Heart right ventricle (tissue), 16 donors: ENCODE measurements around the gene TRERF1. TPM values are rescaled to one million over a fixed set of nuclear protein-coding genes. Genes with fewer than 3 reads are reported as not detected.
"Not testable (repeated sequence)": the region's sequence is repeated elsewhere in the genome, so short reads cannot be mapped to it uniquely, and the experiment has no call there.

Experiments used
- ATAC-seq, 8 donors: fragments of 200-7000 bp; cut with Tn5 transposase; one replicate each; pipeline ENCODE4 v1.9.1; 2020; ENCODE audit warnings: mild to moderate bottlenecking in 8 of 8, moderate library complexity in 8 of 8, moderate number of reproducible peaks in 1 of 8
- DNase-seq, 2 donors: peaks; one replicate each; pipeline ENCODE4 v3.0.0-alpha.2; 2020
- H3K27ac ChIP-seq, 10 donors: fragments of 200-600 bp; sonication (generic) in 2 of 10; one replicate each; pipeline versions ENCODE4 v1.5.0 to v1.8.0; 2020 to 2022; ENCODE audit warnings: mild to moderate bottlenecking in 3 of 10
- H3K27me3 ChIP-seq, 7 donors: fragments of 200-600 bp; one replicate each; pipeline ENCODE4 v1.8.0; 2021 to 2022; ENCODE audit warnings: mild to moderate bottlenecking in 2 of 7
- H3K36me3 ChIP-seq, 9 donors: fragments of 200-600 bp; sonication (generic) in 1 of 9; one replicate each; pipeline versions ENCODE4 v1.5.0 to v1.8.0; 2020 to 2022; ENCODE audit warnings: mild to moderate bottlenecking in 2 of 9
- H3K4me1 ChIP-seq, 9 donors: fragments of 200-600 bp; sonication (generic) in 1 of 9; one replicate each; pipeline versions ENCODE4 v1.5.0 to v1.8.0; 2020 to 2022; ENCODE audit warnings: mild to moderate bottlenecking in 4 of 9
- H3K4me3 ChIP-seq, 10 donors: fragments of 200-600 bp; sonication (generic) in 2 of 10; one replicate each; pipeline versions ENCODE4 v1.5.0 to v1.8.0; 2020 to 2022; ENCODE audit warnings: mild to moderate bottlenecking in 7 of 10, moderate library complexity in 2 of 10
- H3K9me3 ChIP-seq, 11 donors: fragments of 200-600 bp in 10 of 11; sonication (generic) in 2 of 11; one replicate each; pipeline versions ENCODE4 v1.5.0 to v1.8.0; 2013 to 2022; ENCODE audit warnings: mild to moderate bottlenecking in 2 of 11, control low read depth in 1 of 11, moderate library complexity in 1 of 11
- WGBS, 2 donors: extraction: QIAGEN DNeasy Blood & Tissue Kit; methylation state at CpG; one replicate each; pipeline ENCODE4 v1.1.7; 2013; ENCODE audit warnings: inconsistent platforms in 1 of 2; 5-methylcytosine and 5-hydroxymethylcytosine counted together
- intact Hi-C, 10 donors: fragments of 100-400 bp; cut with DNase I; formaldehyde crosslinking; loops; one replicate each; pipeline versions ENCODE4 v1.11.1 to v1.14.2; 2022
- polyA plus RNA-seq, 2 donors: library from polyadenylated mRNA; stranded (reverse); fragments of 200-250 nt; gene quantifications; one replicate each; pipeline ENCODE4 v1.2.3, GENCODE V29; 2013
- total RNA-seq, 10 donors: library from RNA; stranded (reverse); fragmentation: NEBNext Ultra II Directional in 3 of 10; extraction: Animal tissue kit (Norgen Biotek cat#: 25700) in 3 of 10; gene quantifications; one replicate each; pipeline versions ENCODE4 v1.2.1 to v1.2.4, GENCODE V29; 2021 to 2023
- TF ChIP-seq, protein P1 (sequence below), 9 donors: fragments of 200-600 bp; sonication (generic) in 2 of 9; IDR thresholded peaks; one replicate each; pipeline versions ENCODE4 v1.5.0 to v1.8.0; 2021 to 2022; ENCODE audit warnings: antibody characterized with exemption in 9 of 9, mild to moderate bottlenecking in 5 of 9, moderate library complexity in 1 of 9
- donor health status: Arrhythmogenic right ventricular cardiomyopathy.
- donor health status: ischemic (EF 13 %, LVEDD 7.1; RV severe dilation, severe dysfunction).
- donor health status: healthy with polysubstance abuse.
- donor health status: DM: no; HTN: yes; CAD: no.
- donor health status: DM: no; HTN: no; CAD: no.
- donor health status: ischemic (EF 25% LVEDD 6.9; RV normal size, moderate dysfunction).
- donor health status: ischemic (EF 25% LVEDD 5.7; RV mildly dilated, moderate dysfunction).
- donor health status: healthy.
- donor health status: DM: yes; HTN: yes; CAD: no.
- donor health status: Ischemic cardiomyopathy.
- donor health status: ischemic (EF 35%, LVEDD 5.7; RV mildly dilated, moderate dysfunction).
- donor health status: nonischemic (EF 11% LVEDD 7.7; RV severe dilation, severe dysfunction).
- donor health status: DM: yes; HTN: yes; CAD: no.
- donor health status: PGD.
- donor health status: ischemic (EF 29% LVEDD 5.4; RV normal size, mild dysfunction).
- donor health status: nonischemic (EF 23%, LVEDD 6.1; RV moderate dilation, normal function).

The TRERF1 gene
- total and polyA plus RNA-seq, 12 donors = 0.75 to 2.8 (median 1.6) TPM

GRCh38 chr6:42468273-42468672 lies 16.5 kb upstream of the TRERF1 start:
- Histone ChIP-seq H3K27ac (no peak overlapping the region), H3K36me3 (no peaks in the 10 kb centered on the region), H3K27me3 (no peaks in the 10 kb centered on the region), H3K9me3 (peaks cover 0 to 28% (median 13%) of the 10 kb centered on the region in 11 donors), H3K4me3 (no peak overlapping the region), H3K4me1 (no peaks in the 10 kb centered on the region)
- TF ChIP-seq, protein P1, sequence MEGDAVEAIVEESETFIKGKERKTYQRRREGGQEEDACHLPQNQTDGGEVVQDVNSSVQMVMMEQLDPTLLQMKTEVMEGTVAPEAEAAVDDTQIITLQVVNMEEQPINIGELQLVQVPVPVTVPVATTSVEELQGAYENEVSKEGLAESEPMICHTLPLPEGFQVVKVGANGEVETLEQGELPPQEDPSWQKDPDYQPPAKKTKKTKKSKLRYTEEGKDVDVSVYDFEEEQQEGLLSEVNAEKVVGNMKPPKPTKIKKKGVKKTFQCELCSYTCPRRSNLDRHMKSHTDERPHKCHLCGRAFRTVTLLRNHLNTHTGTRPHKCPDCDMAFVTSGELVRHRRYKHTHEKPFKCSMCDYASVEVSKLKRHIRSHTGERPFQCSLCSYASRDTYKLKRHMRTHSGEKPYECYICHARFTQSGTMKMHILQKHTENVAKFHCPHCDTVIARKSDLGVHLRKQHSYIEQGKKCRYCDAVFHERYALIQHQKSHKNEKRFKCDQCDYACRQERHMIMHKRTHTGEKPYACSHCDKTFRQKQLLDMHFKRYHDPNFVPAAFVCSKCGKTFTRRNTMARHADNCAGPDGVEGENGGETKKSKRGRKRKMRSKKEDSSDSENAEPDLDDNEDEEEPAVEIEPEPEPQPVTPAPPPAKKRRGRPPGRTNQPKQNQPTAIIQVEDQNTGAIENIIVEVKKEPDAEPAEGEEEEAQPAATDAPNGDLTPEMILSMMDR (IDR thresholded peaks at IDR 0.05) = no peak
- intact Hi-C loops = no loop called here
- 100% methylated on average over 1 of the region's 1 CpG for WGBS, 2 donors
- DNase-seq (no peak), ATAC-seq (no peak)

GRCh38 chr6:42467651-42468050 lies 15.9 kb upstream of the TRERF1 start:
- H3K36me3 ChIP-seq = no peaks in the 10 kb centered on the region
- H3K27me3 ChIP-seq = no peaks in the 10 kb centered on the region
- no peak overlapping the region for H3K27ac ChIP-seq
- intact Hi-C loops = no loop called here
- no peak overlapping the region for H3K4me3 ChIP-seq
- DNase-seq (no peak), ATAC-seq (no peak)
- WGBS, 2 donors = 81 to 86% methylated on average over 1 of the region's 1 CpG
- no peaks in the 10 kb centered on the region for H3K4me1 ChIP-seq
- H3K9me3 ChIP-seq = peaks cover 0 to 28% (median 13%) of the 10 kb centered on the region in 11 donors
- TF ChIP-seq, protein P1 (IDR thresholded peaks at IDR 0.05) = no peak

GRCh38 chr6:42466470-42466869 lies 14.7 kb upstream of the TRERF1 start:
- H3K4me3 ChIP-seq, intact Hi-C loops, H3K4me1 ChIP-seq, ATAC-seq, H3K27me3 ChIP-seq, DNase-seq, H3K27ac ChIP-seq, H3K36me3 ChIP-seq: not testable (repeated sequence)
- WGBS, 2 donors = 95 to 96% methylated on average over 15 to 27 of the region's 28 CpGs
- peaks cover 0 to 28% (median 13%) of the 10 kb centered on the region in 11 donors for H3K9me3 ChIP-seq

GRCh38 chr6:42462474-42462972 lies 10.8 kb upstream of the TRERF1 start:
- no peak overlapping the region for H3K4me3 ChIP-seq
- peaks cover 0 to 4% (median 0%) of the 10 kb centered on the region in 11 donors for H3K9me3 ChIP-seq
- no peaks in the 10 kb centered on the region for H3K27me3 ChIP-seq
- intact Hi-C loops = no loop called here
- DNase-seq (no peak), ATAC-seq (no peak)
- no peaks in the 10 kb centered on the region for H3K4me1 ChIP-seq
- TF ChIP-seq, protein P1 (IDR thresholded peaks at IDR 0.05) = no peak
- WGBS, 2 donors = 93 to 94% methylated on average over 6 of the region's 6 CpGs
- no peak overlapping the region for H3K27ac ChIP-seq
- no peaks in the 10 kb centered on the region for H3K36me3 ChIP-seq

DNA sequence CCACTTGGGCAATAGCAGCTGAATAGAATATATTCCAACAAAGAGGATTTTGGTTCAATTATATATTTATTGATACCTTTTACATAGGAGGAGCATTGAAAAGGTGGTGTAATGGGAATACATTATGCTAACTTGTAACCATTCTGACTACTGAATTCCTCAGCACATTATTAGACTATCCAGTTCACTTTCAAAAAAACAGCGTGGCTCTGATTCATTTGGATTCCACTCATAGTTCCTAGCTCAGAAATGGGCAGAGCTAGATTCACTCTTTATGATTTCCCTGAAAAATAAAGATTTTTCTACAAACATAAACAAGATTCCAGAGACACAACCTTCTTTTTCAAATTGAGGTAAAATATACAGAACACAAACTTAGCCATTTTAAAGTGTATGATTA lies 9.2 kb upstream of the TRERF1 start:
- WGBS, 2 donors = 82 to 88% methylated on average over 1 of the region's 1 CpG
- no peaks in the 10 kb centered on the region for H3K9me3 ChIP-seq
- no peak overlapping the region for H3K4me3 ChIP-seq
- no peak overlapping the region for H3K27ac ChIP-seq
- DNase-seq (no peak), ATAC-seq (no peak)
- H3K36me3 ChIP-seq = no peaks in the 10 kb centered on the region
- intact Hi-C loops = no loop called here
- TF ChIP-seq, protein P1 (IDR thresholded peaks at IDR 0.05) = no peak
- H3K27me3 ChIP-seq = no peaks in the 10 kb centered on the region
- H3K4me1 ChIP-seq = no peaks in the 10 kb centered on the region
